Peyer's patch (tissue), 4 donors: ENCODE results near the gene LINGO4.

Experiments used
- CTCF ChIP-seq, 6 experiments: fragments of 450-650 bp in 4 of 6; fragments of 200-600 bp in 2 of 6; sonication (generic) in 1 of 6; IDR thresholded peaks; one replicate each; pipeline ENCODE4 v1.5.1; 2017 to 2019; ENCODE audit warnings: antibody characterized with exemption in 6 of 6, mild to moderate bottlenecking in 3 of 6, moderate library complexity in 1 of 6
- POLR2A ChIP-seq, 2 donors: fragments of 450-650 bp; IDR thresholded peaks; one replicate each; pipeline ENCODE4 v1.5.1; 2017; ENCODE audit warnings: antibody characterized with exemption in 2 of 2, mild to moderate bottlenecking in 2 of 2, moderate library complexity in 2 of 2

- TF ChIP-seq CTCF (IDR thresholded peaks at IDR 0.05) (no peak), POLR2A (IDR thresholded peaks at IDR 0.05) (no peak)
Observed at GRCh38 chr1:151854658-151855057, 49.4 kb upstream of the LINGO4 start.
